GM12891 (cell line): ENCODE data around the gene NR2F1-AS1.

Experiments
- POLR2A ChIP-seq: IDR thresholded peaks from 2 replicates; pipeline ENCODE4 v1.6.1; 2011; ENCODE audit warnings: low read depth, low read length, control low read depth
- POLR2AphosphoS5 ChIP-seq: IDR thresholded peaks from 2 replicates; pipeline ENCODE4 v1.6.1; 2011; ENCODE audit warnings: low read depth, low read length, control low read depth

GRCh38 chr5:93588352-93589151, 7.5 kb upstream of the NR2F1-AS1 start:
- no peak for TF ChIP-seq POLR2A
- no peak for TF ChIP-seq POLR2AphosphoS5
